HEK293T (cell line): ENCODE measurements around the gene CD320.

ENCODE experiments used
- BHLHE40 ChIP-seq: fragments of 450-650 bp; IDR thresholded peaks from 2 replicates; pipeline ENCODE4 v1.6.1; 2016; ENCODE audit warnings: mild to moderate bottlenecking, moderate library complexity, borderline replicate concordance
- CTBP1 ChIP-seq: fragments of 450-650 bp; IDR thresholded peaks from 2 replicates; pipeline ENCODE4 v1.6.1; 2016; ENCODE audit warnings: borderline replicate concordance
- ELF4 ChIP-seq: fragments of 450-650 bp; IDR thresholded peaks from 2 replicates; pipeline ENCODE4 v1.6.1; 2017; ENCODE audit warnings: antibody characterized with exemption
- FOXA1 ChIP-seq: fragments of 450-650 bp; IDR thresholded peaks from 2 replicates; pipeline ENCODE4 v1.6.1; 2016; ENCODE audit warnings: mild to moderate bottlenecking
- FOXK2 ChIP-seq: fragments of 450-650 bp; IDR thresholded peaks from 2 replicates; pipeline ENCODE4 v1.6.1; 2016; ENCODE audit warnings: mild to moderate bottlenecking
- FOXM1 ChIP-seq: fragments of 450-650 bp; IDR thresholded peaks from 2 replicates; pipeline ENCODE4 v1.6.1; 2017; ENCODE audit warnings: mild to moderate bottlenecking, borderline replicate concordance
- HDGF ChIP-seq: fragments of 450-650 bp; IDR thresholded peaks from 2 replicates; pipeline ENCODE4 v1.6.1; 2017; ENCODE audit warnings: antibody characterized with exemption, borderline replicate concordance
- NFRKB ChIP-seq: fragments of 450-650 bp; IDR thresholded peaks from 2 replicates; pipeline ENCODE4 v1.6.1; 2016; ENCODE audit warnings: mild to moderate bottlenecking, moderate library complexity
- SP1 ChIP-seq: fragments of 450-650 bp; IDR thresholded peaks from 2 replicates; pipeline ENCODE4 v1.6.1; 2017
- SUZ12 ChIP-seq: fragments of 450-650 bp; IDR thresholded peaks from 2 replicates; pipeline ENCODE4 v1.6.1; 2016; ENCODE audit warnings: mild to moderate bottlenecking
- TARDBP ChIP-seq: fragments of 450-650 bp; IDR thresholded peaks from 2 replicates; pipeline ENCODE4 v1.6.1; 2016

- TF ChIP-seq NFRKB = no peak
- TF ChIP-seq FOXA1 = no peak
- TF ChIP-seq TARDBP = no peak
- no peak for TF ChIP-seq HDGF
- TF ChIP-seq CTBP1 = no peak
- no peak for TF ChIP-seq ELF4
- TF ChIP-seq BHLHE40 = no peak
- no peak for TF ChIP-seq FOXM1
- TF ChIP-seq SUZ12 = no peak
- no peak for TF ChIP-seq FOXK2
- no peak for TF ChIP-seq SP1
These were observed 2.4 kb downstream of the CD320 start for GRCh38 chr19:8305798-8306197.
